Measurements from ENCODE around the gene RIBC2.

The RIBC2 gene

GRCh38 chr22:45475063-45475747 lies 61.7 kb downstream of the RIBC2 start:
- no peak for DNase-seq (ENCODE audit: low spot score)

- DNase-seq (ENCODE audit: low spot score): peak; percentile 40
Measured at GRCh38 chr22:45475851-45476514, 62.5 kb downstream of the RIBC2 start.

DNA sequence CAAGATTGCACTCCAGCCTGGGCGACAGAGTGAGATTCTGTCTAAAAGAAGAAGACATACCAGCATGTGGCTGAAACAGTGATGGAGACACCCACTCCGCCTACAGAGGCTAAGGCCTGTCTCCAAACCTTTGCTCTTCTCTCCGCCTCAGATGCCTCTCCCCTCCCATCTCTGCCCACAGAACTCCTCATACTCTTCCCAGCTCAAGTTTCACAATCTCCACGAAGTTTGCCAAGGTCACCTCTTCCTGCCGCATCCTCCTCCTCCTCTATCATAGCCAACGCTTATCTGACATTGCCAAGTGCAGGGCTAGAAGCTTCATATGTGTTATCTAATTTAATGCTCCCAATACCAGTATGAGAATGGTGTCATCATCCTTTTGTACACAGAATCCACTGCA lies 63.3 kb downstream of the RIBC2 start:
- DNase-seq (ENCODE audit: low spot score): peak; percentile 41

DNA sequence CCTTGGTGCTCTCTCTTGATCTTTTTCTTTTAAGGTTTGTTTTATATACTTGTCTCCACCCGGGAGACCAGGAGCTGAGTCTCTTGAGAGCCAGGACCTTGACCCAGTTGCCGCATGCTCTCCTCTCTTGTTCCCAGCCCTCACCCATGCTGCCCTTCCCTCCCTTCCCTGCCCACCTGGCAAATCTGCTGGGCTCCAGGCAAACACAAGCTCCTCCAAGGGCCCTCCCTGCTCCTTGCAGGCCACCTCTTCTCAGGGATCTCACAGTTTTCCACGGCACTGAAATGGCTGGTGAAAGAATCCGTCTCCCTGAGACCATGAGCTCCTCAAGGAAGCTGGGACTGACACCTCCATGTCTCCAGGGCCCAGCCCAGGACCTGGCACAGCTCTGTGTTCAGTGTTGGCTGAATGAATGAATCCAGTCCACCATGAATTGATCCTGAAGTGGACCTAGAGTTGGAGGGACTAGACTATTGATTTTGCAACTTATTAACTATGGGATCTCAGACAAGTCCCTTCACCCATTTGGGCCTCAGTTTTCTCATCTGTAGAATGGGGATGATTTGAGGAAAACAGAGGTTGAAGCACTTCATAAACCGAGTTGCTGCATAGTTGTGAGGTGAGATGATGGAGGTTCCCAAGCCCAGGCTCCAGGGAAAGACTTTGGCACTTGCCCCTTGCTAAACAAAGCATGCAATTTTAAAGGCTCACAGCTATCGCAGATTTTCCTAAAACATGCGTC lies 64.0 kb downstream of the RIBC2 start:
- DNase-seq (ENCODE audit: low spot score): no peak

DNA sequence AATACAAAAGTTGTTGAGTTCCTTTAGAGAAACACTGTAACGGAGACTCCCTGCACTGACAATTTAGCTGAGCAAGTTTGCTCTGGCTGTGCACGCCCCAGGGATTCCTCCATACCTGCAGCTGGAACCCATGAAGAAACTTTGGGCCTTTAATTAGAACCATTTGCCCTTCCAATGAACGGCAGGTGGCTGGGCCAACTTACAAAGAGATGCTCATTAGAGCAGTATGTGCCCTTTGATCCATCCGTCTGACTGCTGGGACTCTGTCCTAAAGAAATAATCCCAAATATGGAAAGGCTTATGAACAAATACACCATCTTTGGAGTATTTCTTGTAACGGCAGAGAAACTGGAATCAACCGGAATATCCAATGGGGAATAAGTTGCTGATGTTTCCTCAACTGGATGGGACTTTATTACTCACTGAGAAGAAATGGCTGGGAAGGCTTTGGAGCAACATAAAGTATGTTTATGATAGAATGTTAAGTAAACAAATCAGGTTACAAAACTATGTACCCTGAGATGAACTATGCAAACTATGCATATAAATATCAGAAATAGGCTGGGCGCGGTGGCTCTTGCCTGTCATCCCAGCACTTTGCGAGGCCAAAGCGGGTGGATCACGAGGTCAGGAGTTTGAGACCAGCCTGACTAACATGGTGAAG lies 64.7 kb downstream of the RIBC2 start:
- peak; percentile 49 for DNase-seq (ENCODE audit: low spot score)

DNA sequence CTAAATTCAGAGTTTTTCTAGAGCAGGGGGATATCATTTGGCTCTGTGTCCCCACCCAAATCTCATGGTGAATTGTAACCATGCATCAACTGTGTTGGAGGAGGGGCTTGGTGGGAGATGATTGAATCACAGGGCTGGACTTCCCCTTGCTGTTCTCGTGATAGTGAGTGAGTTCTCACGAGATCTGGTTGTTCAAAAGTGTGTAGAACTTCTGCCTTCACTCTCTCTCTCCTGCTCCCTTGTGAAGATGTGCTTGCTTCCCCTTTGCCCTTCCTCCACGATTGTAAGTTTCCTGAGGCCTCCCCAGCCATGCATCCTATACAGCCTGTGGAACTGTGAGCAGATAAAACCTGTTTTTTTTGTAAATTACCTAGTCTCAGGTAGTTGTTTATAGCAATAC lies 67.2 kb downstream of the RIBC2 start:
- DNase-seq (ENCODE audit: low spot score): no peak

- no peak for DNase-seq (ENCODE audit: low spot score)
Measured at GRCh38 chr22:45481661-45482060, 68.2 kb downstream of the RIBC2 start.

Data from AG08395 (cell line).